GM12873 (cell line): ENCODE data around the gene CEACAM21.

Experiments
- CTCF ChIP-seq: IDR thresholded peaks from 2 replicates; pipeline ENCODE4 v1.5.1; 2012; ENCODE audit warnings: low read depth, mild to moderate bottlenecking, moderate library complexity, low read length, control low read depth; ENCODE audit not compliant: insufficient read depth; ENCODE audit errors: missing control alignments

The CEACAM21 gene

GRCh38 chr19:41612483-41612882 is 36.5 kb downstream of the CEACAM21 start:
- TF ChIP-seq CTCF = no peak

DNA sequence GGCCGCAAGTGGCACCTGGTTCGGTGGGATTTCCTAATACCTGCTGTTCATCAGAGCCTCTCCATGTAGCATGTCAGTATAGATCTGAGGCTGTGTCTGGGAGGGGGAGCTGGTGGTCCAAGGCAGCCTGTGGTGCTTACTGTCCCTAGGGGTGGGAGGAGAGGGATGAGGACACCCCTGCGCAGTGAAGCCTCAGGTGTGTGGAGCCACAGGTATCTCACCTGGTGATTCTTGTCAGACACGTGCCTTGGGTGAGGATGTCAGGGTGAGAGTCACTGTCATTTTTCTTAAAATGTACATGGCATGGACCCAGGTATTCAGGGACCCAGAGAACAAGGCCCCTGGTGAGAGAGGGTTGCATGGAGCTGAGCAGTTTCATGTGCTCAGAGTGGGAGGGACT is 39.2 kb downstream of the CEACAM21 start:
- no peak for TF ChIP-seq CTCF

- TF ChIP-seq CTCF = no peak
Observed at GRCh38 chr19:41616792-41617621, 41.0 kb downstream of the CEACAM21 start.

DNA sequence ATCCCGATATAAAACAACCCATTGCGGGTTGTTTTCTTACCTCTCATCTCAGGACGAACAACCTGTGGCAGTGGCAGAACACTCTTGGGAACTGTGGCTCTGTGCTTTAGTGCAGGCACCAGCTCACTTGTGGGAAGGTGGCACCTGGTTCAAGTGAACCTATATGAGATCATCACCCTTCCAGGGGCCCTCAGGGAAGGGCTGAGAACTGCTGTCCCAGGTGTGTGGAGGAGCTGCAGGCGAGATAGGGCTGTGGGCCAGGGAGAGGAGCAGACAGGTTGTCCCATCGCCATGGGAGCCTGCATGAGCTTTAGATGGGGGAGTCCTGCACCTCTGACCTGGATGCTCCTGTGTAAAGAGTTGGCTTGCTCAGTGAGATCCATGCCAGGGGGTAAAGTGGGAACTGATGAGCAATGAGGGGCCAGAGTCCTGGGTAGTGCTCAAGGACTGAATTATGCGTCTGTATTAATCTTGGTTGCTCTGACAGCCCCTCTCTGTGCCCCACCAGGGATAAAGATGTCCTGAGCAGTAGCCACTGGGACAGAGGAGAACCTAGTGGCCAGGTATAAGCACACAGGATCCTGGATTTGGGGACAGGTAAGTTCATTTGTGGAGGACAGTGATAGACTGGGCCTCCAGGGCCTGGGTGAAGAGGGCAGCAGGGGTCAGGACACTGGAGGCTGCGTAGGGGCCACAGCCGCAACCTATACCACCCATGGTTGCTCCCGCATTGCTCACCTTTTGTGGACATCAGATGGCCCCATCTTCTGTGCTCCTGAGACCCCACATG is 42.2 kb downstream of the CEACAM21 start:
- TF ChIP-seq CTCF = no peak

DNA sequence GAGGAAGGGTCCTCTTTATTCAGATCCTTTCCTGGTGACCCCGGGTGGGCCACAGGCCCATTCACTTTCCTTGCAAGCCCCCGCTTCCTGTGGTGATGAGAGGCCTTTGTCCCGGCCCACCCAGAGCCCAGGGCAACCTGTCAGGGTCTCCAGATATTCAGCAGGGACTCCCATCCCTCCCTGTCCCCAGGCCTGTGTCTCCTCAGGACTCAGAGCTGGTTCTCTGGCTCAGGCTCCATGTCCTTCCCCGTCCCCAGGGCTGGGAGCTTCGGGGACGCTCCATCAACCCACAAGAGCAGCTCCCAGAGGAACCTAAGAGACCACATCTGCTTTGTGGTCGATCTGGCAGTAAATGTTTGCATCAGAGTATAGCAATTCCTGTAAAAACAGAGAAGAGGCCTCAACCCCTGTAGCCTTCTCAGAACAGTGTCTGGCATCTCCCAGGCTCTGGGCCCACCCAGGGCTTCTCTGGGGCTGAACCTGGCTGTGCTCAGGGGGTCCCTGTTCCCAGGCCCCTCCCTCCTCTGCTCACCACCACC is 43.1 kb downstream of the CEACAM21 start:
- no peak for TF ChIP-seq CTCF

DNA sequence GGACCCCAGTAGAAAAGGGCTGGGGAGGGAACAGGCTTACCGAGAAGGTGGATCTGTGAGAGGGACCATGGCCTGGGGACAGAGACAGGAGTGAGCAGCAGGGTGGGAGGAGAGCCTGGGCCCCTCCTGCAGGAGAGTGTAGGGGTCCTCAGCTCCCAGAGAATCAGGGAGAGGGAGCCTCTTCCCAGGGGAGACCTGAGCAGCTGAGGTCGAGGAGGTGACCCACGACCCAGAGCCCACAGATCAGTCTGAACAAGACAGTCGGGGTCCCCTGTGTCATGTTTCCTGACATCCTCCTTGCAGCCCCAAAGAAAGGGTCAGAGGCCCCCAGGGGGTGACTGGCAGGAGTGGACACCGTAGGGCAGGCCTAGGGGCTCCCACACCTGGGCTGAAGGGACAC is 44.2 kb downstream of the CEACAM21 start:
- TF ChIP-seq CTCF = no peak

DNA sequence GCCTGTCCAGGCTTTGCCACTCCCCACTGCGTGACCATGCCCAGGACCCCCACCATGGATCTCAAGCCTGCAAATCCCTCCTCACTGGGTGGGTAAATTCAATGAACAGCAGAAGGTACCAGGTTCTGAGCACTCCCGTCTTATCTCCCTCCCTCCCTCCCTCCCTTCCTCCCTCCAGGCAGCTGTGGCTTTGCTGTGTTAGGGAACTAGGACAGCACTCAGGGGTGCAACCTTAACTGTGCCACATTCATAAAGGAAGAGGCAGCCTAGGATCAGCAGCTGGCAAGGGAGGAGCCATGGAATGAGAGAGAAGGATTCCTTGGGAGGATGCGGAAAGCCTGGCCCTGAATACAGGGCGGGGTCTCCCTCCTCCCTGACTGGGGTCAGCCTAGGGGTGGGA is 45.3 kb downstream of the CEACAM21 start:
- TF ChIP-seq CTCF = no peak
